Measurements from ENCODE around the gene CD53. TPM values are rescaled to one million over a fixed set of nuclear protein-coding genes. Genes with fewer than 3 reads are reported as not detected.
"Not testable (repeated sequence)": the region's sequence is repeated elsewhere in the genome, so short reads cannot be mapped to it uniquely, and the experiment has no call there.

CD53 gene, protein sequence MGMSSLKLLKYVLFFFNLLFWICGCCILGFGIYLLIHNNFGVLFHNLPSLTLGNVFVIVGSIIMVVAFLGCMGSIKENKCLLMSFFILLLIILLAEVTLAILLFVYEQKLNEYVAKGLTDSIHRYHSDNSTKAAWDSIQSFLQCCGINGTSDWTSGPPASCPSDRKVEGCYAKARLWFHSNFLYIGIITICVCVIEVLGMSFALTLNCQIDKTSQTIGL
- polyA plus RNA-seq (ENCODE audit: insufficient read length in 4 of 4), result 1 to 10 TPM; 4.3 to 8.6 (median 6.3) TPM

DNA sequence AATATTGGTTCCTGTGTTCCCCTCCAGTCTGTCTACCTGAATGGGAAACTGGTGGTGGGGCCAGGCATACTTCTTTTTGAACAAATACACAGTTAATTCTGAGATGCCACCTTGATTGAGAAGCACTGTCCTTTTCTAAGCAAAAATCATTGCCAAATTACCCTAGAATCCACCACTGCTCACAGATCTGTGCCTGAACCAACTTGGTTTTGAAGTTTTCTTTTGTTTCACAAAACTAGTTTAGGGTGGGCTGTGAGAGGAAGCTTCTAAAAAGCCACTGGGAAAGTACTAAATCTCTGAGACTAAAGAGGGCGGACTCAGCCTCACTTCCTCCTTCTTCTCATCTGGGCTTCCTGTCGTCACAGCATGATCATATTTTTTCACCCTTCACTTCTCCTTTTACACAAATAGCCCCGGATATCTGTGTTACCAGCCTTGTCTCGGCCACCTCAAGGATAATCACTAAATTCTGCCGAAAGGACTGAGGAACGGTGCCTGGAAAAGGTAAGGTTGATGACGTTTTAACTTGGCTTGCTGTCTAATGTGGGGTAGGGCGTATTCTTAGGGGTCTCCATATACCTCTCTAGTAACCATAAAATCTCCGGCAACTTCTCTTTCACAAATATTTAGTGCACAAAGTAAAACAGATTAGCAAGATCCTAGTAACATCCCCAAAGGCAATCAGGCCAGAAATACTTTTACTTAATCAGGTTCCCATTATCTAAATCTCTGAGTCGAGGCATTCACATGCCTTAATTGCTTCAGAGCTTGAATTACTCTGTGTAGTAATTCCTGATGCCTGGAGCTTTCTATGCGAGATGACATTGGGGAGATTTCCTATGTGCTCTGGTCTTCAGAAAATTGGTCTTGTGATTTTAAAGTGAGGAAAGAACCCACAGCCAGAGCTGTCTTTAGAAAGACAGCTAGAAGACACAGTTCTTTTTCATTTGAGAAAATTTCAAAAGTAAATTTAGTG lies at the start of gene CD53:
CD53 (plus strand) TSS at position 404 of the 976 bp plus-strand sequence. CDS start 18,261 bp downstream, outside the sequence.
- DNase-seq (ENCODE audit: low read depth in 4 of 4, low spot score in 3 of 4), result no peak

- no peak for DNase-seq (ENCODE audit: low read depth in 4 of 4, low spot score in 3 of 4)
Measured at GRCh38 chr1:110824192-110824591, 48.8 kb upstream of the CD53 start.

GRCh38 chr1:110829955-110830553 lies 42.9 kb upstream of the CD53 start:
- DNase-seq (ENCODE audit: low read depth in 4 of 4, low spot score in 3 of 4), result no peak

DNA sequence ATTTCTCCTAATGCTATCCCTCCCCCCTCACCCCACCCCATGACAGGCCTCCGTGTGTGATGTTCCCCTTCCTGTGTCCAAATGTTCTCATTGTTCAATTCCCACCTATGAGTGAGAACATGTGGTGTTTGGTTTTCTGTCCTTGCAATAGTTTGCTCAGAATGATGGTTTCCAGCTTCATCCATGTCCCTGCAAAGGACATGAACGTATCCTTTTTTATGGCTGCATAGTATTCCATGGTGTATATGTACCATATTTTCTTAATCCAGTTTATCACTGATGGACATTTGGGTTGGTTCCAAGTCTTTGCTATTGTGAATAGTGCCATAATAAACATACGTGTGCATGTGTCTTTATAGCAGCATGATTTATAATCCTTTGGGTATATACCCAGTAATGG lies 39.2 kb upstream of the CD53 start:
- not testable (repeated sequence) for DNase-seq (ENCODE audit: low read depth in 4 of 4, low spot score in 3 of 4)

- no peak for DNase-seq (ENCODE audit: low read depth in 4 of 4, low spot score in 3 of 4)
Measured at GRCh38 chr1:110846861-110847260, 26.1 kb upstream of the CD53 start.

GRCh38 chr1:110850145-110850544 lies 22.8 kb upstream of the CD53 start:
- DNase-seq (ENCODE audit: low read depth in 4 of 4, low spot score in 3 of 4), result no peak

GRCh38 chr1:110850627-110851026 lies 22.3 kb upstream of the CD53 start:
- DNase-seq (ENCODE audit: low read depth in 4 of 4, low spot score in 3 of 4), result no peak

DNA sequence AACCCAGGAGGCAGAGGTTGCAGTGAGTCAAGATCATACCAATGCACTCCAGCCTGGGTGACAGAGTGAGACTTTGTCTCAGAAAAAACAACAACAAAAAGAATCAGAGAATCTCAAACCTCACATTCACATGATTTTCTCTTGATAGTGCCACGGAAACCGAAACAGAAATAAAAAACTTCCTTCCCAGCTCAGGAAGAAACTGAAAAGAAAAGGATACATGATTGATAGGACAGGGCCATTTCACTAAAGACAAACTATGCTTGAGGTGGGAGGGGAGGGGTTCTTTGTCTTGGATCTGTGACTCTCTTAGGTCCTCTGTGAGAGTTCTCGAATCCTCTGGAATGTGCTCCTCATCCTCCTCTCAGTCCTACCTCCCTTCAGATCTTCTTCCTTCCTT lies 19.8 kb upstream of the CD53 start:
- DNase-seq (ENCODE audit: low read depth in 4 of 4, low spot score in 3 of 4), result no peak

DNA sequence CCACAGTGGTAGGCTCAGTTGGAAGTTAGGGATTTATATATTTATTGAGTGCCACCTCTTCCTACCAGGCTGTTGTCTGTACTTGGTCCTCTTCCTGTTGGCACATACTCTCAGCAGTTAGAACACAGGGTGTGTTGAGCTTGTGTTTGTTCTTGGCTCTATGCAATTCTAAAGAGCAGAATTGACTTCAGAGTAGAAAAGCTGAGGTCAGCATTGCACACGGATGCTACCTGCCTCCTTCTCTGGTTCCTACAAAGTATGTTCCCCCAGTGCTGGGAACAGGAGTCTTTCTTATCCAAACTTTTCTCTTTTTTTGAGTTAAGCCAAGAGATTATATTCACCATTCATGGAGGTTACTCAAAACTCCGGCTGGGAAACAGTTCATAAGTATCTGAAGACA lies 16.5 kb upstream of the CD53 start:
- no peak for DNase-seq (ENCODE audit: low read depth in 4 of 4, low spot score in 3 of 4)

- DNase-seq (ENCODE audit: low read depth in 4 of 4, low spot score in 3 of 4), result no peak
Measured at GRCh38 chr1:110857964-110858948, 14.7 kb upstream of the CD53 start.

GRCh38 chr1:110859062-110859461 lies 13.9 kb upstream of the CD53 start:
- no peak for DNase-seq (ENCODE audit: low read depth in 4 of 4, low spot score in 3 of 4)

DNA sequence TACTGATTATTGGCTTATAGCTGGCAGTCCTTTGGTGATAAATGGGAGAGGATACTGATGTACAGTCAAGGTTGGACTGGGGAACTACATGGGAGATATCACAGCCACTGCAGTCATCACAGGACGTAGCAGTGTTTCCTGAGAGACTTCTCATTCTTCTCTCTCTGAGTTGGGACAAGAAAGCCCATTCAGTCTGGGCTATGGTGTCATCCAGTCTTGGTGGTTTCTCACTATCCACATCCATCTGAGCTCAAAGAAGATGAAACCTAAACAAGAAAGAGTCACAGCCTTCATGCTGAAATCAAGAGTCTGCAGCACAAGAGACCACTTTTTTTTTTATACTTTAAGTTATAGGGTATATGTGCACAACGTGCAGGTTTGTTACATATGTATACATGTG lies 12.8 kb upstream of the CD53 start:
- no peak for DNase-seq (ENCODE audit: low read depth in 4 of 4, low spot score in 3 of 4)

- DNase-seq (ENCODE audit: low read depth in 4 of 4, low spot score in 3 of 4), result not testable (repeated sequence)
Measured at GRCh38 chr1:110860620-110861019, 12.3 kb upstream of the CD53 start.

GRCh38 chr1:110861942-110862341 lies 11.0 kb upstream of the CD53 start:
- DNase-seq (ENCODE audit: low read depth in 4 of 4, low spot score in 3 of 4), result not testable (repeated sequence)

- DNase-seq (ENCODE audit: low read depth in 4 of 4, low spot score in 3 of 4), result no peak
Measured at GRCh38 chr1:110864287-110864686, 8.7 kb upstream of the CD53 start.

DNA sequence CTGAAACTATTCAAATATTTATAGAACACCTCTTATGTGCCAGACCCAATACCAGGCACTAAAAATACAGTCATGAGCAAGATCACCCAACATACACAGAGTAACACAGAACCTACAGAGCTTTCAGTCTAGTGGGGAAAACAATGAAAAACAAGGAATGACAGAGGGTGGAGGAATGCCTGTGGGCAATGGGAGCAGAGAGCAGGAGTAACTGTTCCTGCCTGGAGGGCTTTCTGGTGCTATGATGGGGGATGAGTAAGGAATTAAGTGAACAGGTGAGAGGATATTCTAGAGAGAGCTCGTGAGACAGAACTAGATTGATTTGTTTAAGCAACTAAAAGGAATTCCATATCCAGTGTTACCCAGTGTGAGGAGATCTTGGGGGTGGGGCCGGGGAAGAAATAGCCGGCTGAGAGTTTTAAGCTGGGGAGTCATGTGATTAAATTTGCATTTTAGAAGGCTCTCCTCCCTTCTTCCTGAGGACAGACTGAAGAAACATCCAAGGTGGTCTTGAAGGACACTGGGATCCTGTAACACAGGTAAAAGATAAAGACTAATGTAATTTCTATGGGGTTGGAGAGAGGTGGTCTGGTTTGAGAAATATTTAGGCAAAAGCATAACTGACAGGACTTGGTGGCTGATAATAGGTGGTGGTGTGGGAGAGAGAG lies 2.1 kb upstream of the CD53 start:
- no peak for DNase-seq (ENCODE audit: low read depth in 4 of 4, low spot score in 3 of 4)

DNA sequence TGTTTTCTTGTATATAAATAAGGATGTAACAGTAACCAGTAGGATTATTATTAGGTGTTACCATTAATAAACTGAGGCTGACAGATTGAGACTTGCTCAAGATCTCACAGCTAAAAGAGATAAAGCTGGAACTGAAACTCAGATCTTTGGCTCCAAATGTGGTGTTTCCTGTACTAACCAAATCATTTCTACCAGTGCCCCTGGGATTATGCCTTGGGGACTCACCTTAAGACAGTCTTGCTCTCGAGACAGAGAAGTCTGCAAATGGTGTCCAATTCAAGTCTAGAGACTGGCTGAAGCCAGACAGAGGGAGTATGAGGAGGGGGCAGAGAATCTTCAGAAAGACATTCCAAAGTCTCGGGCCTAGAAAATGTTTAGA lies 593 bp upstream of the CD53 start:
- DNase-seq (ENCODE audit: low read depth in 4 of 4, low spot score in 3 of 4), result no peak

- DNase-seq (ENCODE audit: low read depth in 4 of 4, low spot score in 3 of 4), result no peak
Measured at GRCh38 chr1:110873856-110874255, 908 bp downstream of the CD53 start.

DNA sequence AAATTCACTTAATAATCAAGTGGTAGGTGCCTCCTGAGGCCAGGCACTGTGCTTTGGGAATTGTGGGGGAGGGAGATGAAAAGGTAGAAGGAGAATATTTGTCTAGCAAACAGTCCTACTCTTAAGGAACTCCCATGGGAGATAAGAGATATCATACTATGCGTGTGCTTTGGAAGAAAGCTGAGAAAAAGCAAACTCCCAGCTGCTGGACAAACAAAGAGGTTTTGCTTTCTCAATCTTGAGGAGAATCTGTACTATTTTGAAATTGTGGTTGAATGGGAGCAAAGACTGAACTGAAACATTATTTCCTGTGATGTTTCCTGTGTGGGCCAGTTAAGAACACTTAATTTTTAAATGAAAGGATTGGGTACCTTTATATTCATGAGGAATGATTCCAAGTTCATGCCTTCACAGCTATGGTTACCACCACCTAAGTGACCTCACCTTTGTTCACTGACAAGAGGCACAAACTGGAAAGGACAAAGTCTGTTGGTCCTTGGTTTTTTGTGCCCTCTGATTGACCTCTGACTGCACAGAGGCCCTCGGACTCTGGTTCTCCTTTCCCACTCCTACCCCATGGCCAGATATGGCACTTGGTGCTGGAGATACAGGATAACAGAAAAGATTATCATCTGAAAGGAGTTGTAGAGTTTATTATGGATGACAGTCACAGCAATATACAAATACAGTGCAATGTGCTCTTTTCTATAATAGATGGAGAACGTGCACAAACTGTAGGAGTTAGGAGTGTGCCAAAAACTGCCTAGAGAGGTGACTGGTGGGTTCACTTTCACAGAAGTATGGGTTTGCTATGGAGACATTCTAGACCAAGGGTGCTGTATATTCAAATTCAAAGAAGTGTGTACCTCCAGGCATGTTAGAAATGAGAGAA lies 1.6 kb downstream of the CD53 start:
- DNase-seq (ENCODE audit: low read depth in 4 of 4, low spot score in 3 of 4), result no peak
